ENCODE measurements around the gene RCC2.

DNA sequence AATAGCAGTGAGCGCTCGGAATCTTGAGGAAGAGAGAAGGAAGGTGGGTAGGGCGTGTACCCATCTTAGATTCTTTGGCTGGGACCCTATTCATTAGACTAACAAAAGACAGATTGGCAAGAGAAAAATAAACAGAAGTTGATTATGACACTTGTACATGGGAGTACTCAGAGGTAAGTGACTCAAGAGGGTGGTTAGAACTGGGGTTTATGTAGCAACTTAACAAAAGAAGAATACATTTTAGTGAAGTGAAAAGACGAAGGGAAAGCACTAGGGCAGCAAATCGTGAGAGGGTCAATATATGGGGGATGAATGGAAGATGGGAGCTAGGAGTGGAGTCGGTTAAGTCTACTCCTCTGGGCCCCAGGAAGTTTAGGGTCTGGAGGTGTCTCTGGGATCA, 25.8 kb upstream of the RCC2 start:
- no peak for TF ChIP-seq ARNTL (CRISPR knock-in tag; IDR thresholded peaks at IDR 0.05; ENCODE audit: borderline replicate concordance, low read depth)
- TF ChIP-seq, protein P1, sequence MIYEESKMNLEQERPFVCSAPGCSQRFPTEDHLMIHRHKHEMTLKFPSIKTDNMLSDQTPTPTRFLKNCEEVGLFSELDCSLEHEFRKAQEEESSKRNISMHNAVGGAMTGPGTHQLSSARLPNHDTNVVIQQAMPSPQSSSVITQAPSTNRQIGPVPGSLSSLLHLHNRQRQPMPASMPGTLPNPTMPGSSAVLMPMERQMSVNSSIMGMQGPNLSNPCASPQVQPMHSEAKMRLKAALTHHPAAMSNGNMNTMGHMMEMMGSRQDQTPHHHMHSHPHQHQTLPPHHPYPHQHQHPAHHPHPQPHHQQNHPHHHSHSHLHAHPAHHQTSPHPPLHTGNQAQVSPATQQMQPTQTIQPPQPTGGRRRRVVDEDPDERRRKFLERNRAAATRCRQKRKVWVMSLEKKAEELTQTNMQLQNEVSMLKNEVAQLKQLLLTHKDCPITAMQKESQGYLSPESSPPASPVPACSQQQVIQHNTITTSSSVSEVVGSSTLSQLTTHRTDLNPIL (CRISPR knock-in tag; IDR thresholded peaks at IDR 0.05; ENCODE audit: low read depth), result no peak
- TF ChIP-seq, protein P2, sequence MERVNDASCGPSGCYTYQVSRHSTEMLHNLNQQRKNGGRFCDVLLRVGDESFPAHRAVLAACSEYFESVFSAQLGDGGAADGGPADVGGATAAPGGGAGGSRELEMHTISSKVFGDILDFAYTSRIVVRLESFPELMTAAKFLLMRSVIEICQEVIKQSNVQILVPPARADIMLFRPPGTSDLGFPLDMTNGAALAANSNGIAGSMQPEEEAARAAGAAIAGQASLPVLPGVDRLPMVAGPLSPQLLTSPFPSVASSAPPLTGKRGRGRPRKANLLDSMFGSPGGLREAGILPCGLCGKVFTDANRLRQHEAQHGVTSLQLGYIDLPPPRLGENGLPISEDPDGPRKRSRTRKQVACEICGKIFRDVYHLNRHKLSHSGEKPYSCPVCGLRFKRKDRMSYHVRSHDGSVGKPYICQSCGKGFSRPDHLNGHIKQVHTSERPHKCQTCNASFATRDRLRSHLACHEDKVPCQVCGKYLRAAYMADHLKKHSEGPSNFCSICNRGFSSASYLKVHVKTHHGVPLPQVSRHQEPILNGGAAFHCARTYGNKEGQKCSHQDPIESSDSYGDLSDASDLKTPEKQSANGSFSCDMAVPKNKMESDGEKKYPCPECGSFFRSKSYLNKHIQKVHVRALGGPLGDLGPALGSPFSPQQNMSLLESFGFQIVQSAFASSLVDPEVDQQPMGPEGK (CRISPR knock-in tag; IDR thresholded peaks at IDR 0.05; ENCODE audit: borderline replicate concordance), result no peak
- TF ChIP-seq OSR1 (CRISPR knock-in tag; IDR thresholded peaks at IDR 0.05), result no peak
